ENCODE measurements around the gene HOXD9.

The HOXD9 gene

GRCh38 chr2:176089843-176090395 is 32.6 kb upstream of the HOXD9 start:
- Histone ChIP-seq H3K4me1 (peaks cover 22% of the 10 kb centered on the region), H3K9me3 (no peaks in the 10 kb centered on the region), H3K36me3 (replicated peaks) (no peaks in the 10 kb centered on the region), H3K27me3 (ENCODE audit: low read depth) (peaks cover 21% of the 10 kb centered on the region), H3K4me3 (no peak overlapping the region)
- in situ Hi-C loops (cut with MboI; ENCODE audit: low sequenced_read_pairs), result loop anchor here (10.0 to 25.0 kb wide), 3 partner anchors 725 to 1378 kb away; no protein-coding TSS in a partner anchor
- DNase-seq (ENCODE audit: low spot score in 2 of 2), result no peak

- peaks cover 30% of the 10 kb centered on the region for H3K4me1 ChIP-seq
- H3K36me3 ChIP-seq (replicated peaks), result no peaks in the 10 kb centered on the region
- H3K4me3 ChIP-seq, result no peak overlapping the region
- H3K27me3 ChIP-seq (ENCODE audit: low read depth), result peaks cover 11% of the 10 kb centered on the region
- DNase-seq (ENCODE audit: low spot score in 2 of 2), result no peak
- in situ Hi-C loops (cut with MboI; ENCODE audit: low sequenced_read_pairs), result loop anchor here (10.0 to 25.0 kb wide), 3 partner anchors 726 to 1379 kb away; no protein-coding TSS in a partner anchor
- H3K9me3 ChIP-seq, result no peaks in the 10 kb centered on the region
These were observed 31.7 kb upstream of the HOXD9 start for GRCh38 chr2:176090862-176091261.

GRCh38 chr2:176091329-176092258 is 30.9 kb upstream of the HOXD9 start:
- Histone ChIP-seq H3K4me3 (no peak overlapping the region), H3K4me1 (peaks cover 35% of the 10 kb centered on the region), H3K36me3 (replicated peaks) (no peaks in the 10 kb centered on the region), H3K9me3 (no peaks in the 10 kb centered on the region), H3K27me3 (ENCODE audit: low read depth) (peaks cover 4% of the 10 kb centered on the region)
- in situ Hi-C loops (cut with MboI; ENCODE audit: low sequenced_read_pairs), result loop anchor here (10.0 to 25.0 kb wide), 3 partner anchors 727 to 1379 kb away; no protein-coding TSS in a partner anchor
- DNase-seq (ENCODE audit: low spot score in 2 of 2), result no peak

GRCh38 chr2:176092270-176093144 is 30.0 kb upstream of the HOXD9 start, which contains the start of gene HOXD13:
TSS of gene HOXD13 (plus strand) at chr2:176092721. CDS start at chr2:176092891, 170 bp downstream.
- no peaks in the 10 kb centered on the region for H3K9me3 ChIP-seq
- in situ Hi-C loops (cut with MboI; ENCODE audit: low sequenced_read_pairs), result loop anchor here (10.0 to 25.0 kb wide), 3 partner anchors 728 to 1380 kb away; no protein-coding TSS in a partner anchor
- peak within 1 kb of the TSS; percentile 41 for H3K4me3 ChIP-seq
- H3K4me1 ChIP-seq, result peaks cover 35% of the 10 kb centered on the region
- peak; percentile 53 to 78 for DNase-seq (ENCODE audit: low spot score in 2 of 2)
- H3K36me3 ChIP-seq (replicated peaks), result no peaks in the 10 kb centered on the region
- no peaks in the 10 kb centered on the region for H3K27me3 ChIP-seq (ENCODE audit: low read depth)

GRCh38 chr2:176093145-176093897 is 29.2 kb upstream of the HOXD9 start:
- Histone ChIP-seq H3K4me3 (peak overlapping the region; percentile 41), H3K36me3 (replicated peaks) (no peaks in the 10 kb centered on the region), H3K9me3 (no peaks in the 10 kb centered on the region), H3K27me3 (ENCODE audit: low read depth) (no peaks in the 10 kb centered on the region), H3K4me1 (peaks cover 35% of the 10 kb centered on the region)
- DNase-seq (ENCODE audit: low spot score in 2 of 2), result peak; percentile 48 to 58
- in situ Hi-C loops (cut with MboI; ENCODE audit: low sequenced_read_pairs), result loop anchor here (10.0 to 25.0 kb wide), 3 partner anchors 729 to 1381 kb away; no protein-coding TSS in a partner anchor

GRCh38 chr2:176093898-176094249 is 28.6 kb upstream of the HOXD9 start:
- no peak for DNase-seq (ENCODE audit: low spot score in 2 of 2)
- H3K4me1 ChIP-seq, result peaks cover 30% of the 10 kb centered on the region
- no peaks in the 10 kb centered on the region for H3K27me3 ChIP-seq (ENCODE audit: low read depth)
- H3K36me3 ChIP-seq (replicated peaks), result no peaks in the 10 kb centered on the region
- no peaks in the 10 kb centered on the region for H3K9me3 ChIP-seq
- in situ Hi-C loops (cut with MboI; ENCODE audit: low sequenced_read_pairs), result loop anchor here (10.0 to 25.0 kb wide), 3 partner anchors 729 to 1382 kb away; no protein-coding TSS in a partner anchor
- peak overlapping the region; percentile 41 for H3K4me3 ChIP-seq

GRCh38 chr2:176094349-176094748 is 28.2 kb upstream of the HOXD9 start:
- in situ Hi-C loops (cut with MboI; ENCODE audit: low sequenced_read_pairs), result loop anchor here (10.0 to 25.0 kb wide), 3 partner anchors 730 to 1382 kb away; no protein-coding TSS in a partner anchor
- H3K4me1 ChIP-seq, result peaks cover 30% of the 10 kb centered on the region
- no peaks in the 10 kb centered on the region for H3K27me3 ChIP-seq (ENCODE audit: low read depth)

GRCh38 chr2:176095421-176095820 is 27.1 kb upstream of the HOXD9 start:
- no peak overlapping the region for H3K4me3 ChIP-seq
- no peaks in the 10 kb centered on the region for H3K36me3 ChIP-seq (replicated peaks)
- peaks cover 30% of the 10 kb centered on the region for H3K4me1 ChIP-seq
- in situ Hi-C loops (cut with MboI; ENCODE audit: low sequenced_read_pairs), result loop anchor here (5.0 to 25.0 kb wide), 4 partner anchors 408 to 1383 kb away; no protein-coding TSS in a partner anchor
- no peak for DNase-seq (ENCODE audit: low spot score in 2 of 2)
- H3K9me3 ChIP-seq, result no peaks in the 10 kb centered on the region
- H3K27me3 ChIP-seq (ENCODE audit: low read depth), result no peaks in the 10 kb centered on the region

More at GRCh38 chr2:176094349-176094748, 28.2 kb upstream of the HOXD9 start:
- Histone ChIP-seq H3K36me3 (replicated peaks) (no peaks in the 10 kb centered on the region), H3K9me3 (no peaks in the 10 kb centered on the region), H3K4me3 (peak overlapping the region; percentile 41)
- no peak for DNase-seq (ENCODE audit: low spot score in 2 of 2)

GRCh38 chr2:176096243-176096985 is 26.1 kb upstream of the HOXD9 start:
- Histone ChIP-seq H3K36me3 (replicated peaks) (no peaks in the 10 kb centered on the region), H3K9me3 (no peaks in the 10 kb centered on the region), H3K27me3 (ENCODE audit: low read depth) (no peaks in the 10 kb centered on the region), H3K4me1 (peaks cover 30% of the 10 kb centered on the region), H3K4me3 (peak overlapping the region; percentile 37)
- in situ Hi-C loops (cut with MboI; ENCODE audit: low sequenced_read_pairs), result loop anchor here (5.0 to 25.0 kb wide), 4 partner anchors 409 to 1384 kb away; no protein-coding TSS in a partner anchor
- peak; percentile 31 to 44 for DNase-seq (ENCODE audit: low spot score in 2 of 2)

- H3K4me1 ChIP-seq, result peaks cover 30% of the 10 kb centered on the region
- H3K9me3 ChIP-seq, result no peaks in the 10 kb centered on the region
- H3K4me3 ChIP-seq, result peak overlapping the region; percentile 37
- in situ Hi-C loops (cut with MboI; ENCODE audit: low sequenced_read_pairs), result loop anchor here (5.0 to 25.0 kb wide), 4 partner anchors 410 to 1385 kb away; no protein-coding TSS in a partner anchor
- no peaks in the 10 kb centered on the region for H3K36me3 ChIP-seq (replicated peaks)
- no peaks in the 10 kb centered on the region for H3K27me3 ChIP-seq (ENCODE audit: low read depth)
- peak; percentile 93 to 99 for DNase-seq (ENCODE audit: low spot score in 2 of 2)
These were observed 25.3 kb upstream of the HOXD9 start for GRCh38 chr2:176096986-176097819.

GRCh38 chr2:176097820-176098365 is 24.6 kb upstream of the HOXD9 start:
- Histone ChIP-seq H3K27me3 (ENCODE audit: low read depth) (no peaks in the 10 kb centered on the region), H3K36me3 (replicated peaks) (no peaks in the 10 kb centered on the region), H3K4me3 (peak overlapping the region; percentile 37), H3K4me1 (peaks cover 30% of the 10 kb centered on the region), H3K9me3 (no peaks in the 10 kb centered on the region)
- no peak for DNase-seq (ENCODE audit: low spot score in 2 of 2)
- in situ Hi-C loops (cut with MboI; ENCODE audit: low sequenced_read_pairs), result loop anchor here (5.0 to 25.0 kb wide), 4 partner anchors 411 to 1386 kb away; no protein-coding TSS in a partner anchor

Measured in HAP-1 (cell line).